ENCODE data around the gene N4BP2L2. TPM values are rescaled to one million over a fixed set of nuclear protein-coding genes. Genes with fewer than 3 reads are reported as not detected.

The N4BP2L2 gene
- total and polyA plus RNA-seq, 8 donors, result 25.5 to 232 (median 123) TPM

- 94 to 97% (median 97%) methylated on average over 5 of the region's 5 CpGs for WGBS, 5 donors
- Histone ChIP-seq H3K4me1 (no peaks in the 10 kb centered on the region), H3K4me3 (no peak overlapping the region), H3K36me3 (peaks cover 0 to 36% (median 20%) of the 10 kb centered on the region in 4 donors), H3K27ac (no peak overlapping the region), H3K27me3 (no peaks in the 10 kb centered on the region), H3K9me3 (no peaks in the 10 kb centered on the region)
- TF ChIP-seq POLR2AphosphoS5 (IDR thresholded peaks at IDR 0.05) (no peak), EP300 (IDR thresholded peaks at IDR 0.05) (no peak), POLR2A (IDR thresholded peaks at IDR 0.05) (no peak), CTCF (IDR thresholded peaks at IDR 0.05) (no peak)
- intact Hi-C loops (cut with DNase I; ENCODE audit: low total_unique reads), result no loop called here
- no peak for DNase-seq
These were observed 34.9 kb downstream of the N4BP2L2 start for GRCh38 chr13:32503727-32504126.

GRCh38 chr13:32501064-32501463 is 37.5 kb downstream of the N4BP2L2 start:
- intact Hi-C loops (cut with DNase I; ENCODE audit: low total_unique reads), result no loop called here
- H3K9me3 ChIP-seq, result no peaks in the 10 kb centered on the region
- peaks cover 0 to 14% (median 7%) of the 10 kb centered on the region in 4 donors for H3K36me3 ChIP-seq
- H3K4me3 ChIP-seq, result no peak overlapping the region
- no peak for DNase-seq
- TF ChIP-seq POLR2A (IDR thresholded peaks at IDR 0.05) (no peak), CTCF (IDR thresholded peaks at IDR 0.05) (no peak), EP300 (IDR thresholded peaks at IDR 0.05) (no peak), POLR2AphosphoS5 (IDR thresholded peaks at IDR 0.05) (no peak)
- 91 to 94% (median 93%) methylated on average over 6 of the region's 6 CpGs for WGBS, 5 donors
- H3K4me1 ChIP-seq, result peaks cover 0 to 8% (median 2%) of the 10 kb centered on the region in 4 donors
- H3K27ac ChIP-seq, result no peak overlapping the region
- no peaks in the 10 kb centered on the region for H3K27me3 ChIP-seq

GRCh38 chr13:32499538-32500210 is 38.9 kb downstream of the N4BP2L2 start:
- no peak overlapping the region for H3K27ac ChIP-seq
- intact Hi-C loops (cut with DNase I; ENCODE audit: low total_unique reads), result no loop called here
- no peak overlapping the region for H3K4me3 ChIP-seq
- H3K4me1 ChIP-seq, result peaks cover 0 to 8% (median 2%) of the 10 kb centered on the region in 4 donors
- DNase-seq, result no peak
- no peak for TF ChIP-seq POLR2AphosphoS5 (IDR thresholded peaks at IDR 0.05)
- no peak for TF ChIP-seq POLR2A (IDR thresholded peaks at IDR 0.05)
- TF ChIP-seq EP300 (IDR thresholded peaks at IDR 0.05), result no peak
- no peak for TF ChIP-seq CTCF (IDR thresholded peaks at IDR 0.05)
- WGBS, 5 donors, result 94 to 99% (median 97%) methylated on average over 2 of the region's 2 CpGs
- no peaks in the 10 kb centered on the region for H3K27me3 ChIP-seq
- H3K9me3 ChIP-seq, result no peaks in the 10 kb centered on the region
- peaks cover 0 to 2% (median under 1%) of the 10 kb centered on the region in 4 donors for H3K36me3 ChIP-seq

GRCh38 chr13:32497589-32497988 is 41.0 kb downstream of the N4BP2L2 start:
- H3K27ac ChIP-seq, result no peak overlapping the region
- H3K27me3 ChIP-seq, result no peaks in the 10 kb centered on the region
- 35 to 61% (median 50%) methylated on average over 1 of the region's 1 CpG for WGBS, 5 donors
- no peaks in the 10 kb centered on the region for H3K36me3 ChIP-seq
- intact Hi-C loops (cut with DNase I; ENCODE audit: low total_unique reads), result no loop called here
- no peak for TF ChIP-seq CTCF (IDR thresholded peaks at IDR 0.05)
- no peak for TF ChIP-seq POLR2A (IDR thresholded peaks at IDR 0.05)
- TF ChIP-seq EP300 (IDR thresholded peaks at IDR 0.05), result no peak
- no peak for TF ChIP-seq POLR2AphosphoS5 (IDR thresholded peaks at IDR 0.05)
- no peaks in the 10 kb centered on the region for H3K9me3 ChIP-seq
- peaks cover 0 to 8% (median 2%) of the 10 kb centered on the region in 4 donors for H3K4me1 ChIP-seq
- no peak for DNase-seq
- H3K4me3 ChIP-seq, result no peak overlapping the region

Measured in stomach (tissue), 9 donors.